ENCODE measurements around the gene MUC13.

- no peak for TF ChIP-seq ZNF134 (CRISPR knock-in tag; conservative IDR thresholded peaks at IDR 0.05)
- no peak for TF ChIP-seq KDM5B (IDR thresholded peaks at IDR 0.05; ENCODE audit: insufficient replicate concordance, low read depth, low read length)
- no peak for TF ChIP-seq TEAD4 (IDR thresholded peaks at IDR 0.05; ENCODE audit: low read length)
- no peak for TF ChIP-seq TEAD4 (CRISPR knock-in tag; IDR thresholded peaks at IDR 0.05; ENCODE audit: borderline replicate concordance)
- no peak for TF ChIP-seq CTCF (IDR thresholded peaks at IDR 0.05 in 2 of 3, conservative IDR thresholded peaks at IDR 0.05 in 1 of 3; ENCODE audit: insufficient read depth in 2 of 3, low read depth in 1 of 3, low read length in 3 of 3)
- no peak for TF ChIP-seq POLR2A (conservative IDR thresholded peaks at IDR 0.05)
These were observed 17.8 kb upstream of the MUC13 start for GRCh38 chr3:124952282-124952855.

Measured in K562 (cell line).